NCI-H1092 (cell line): ENCODE results near the gene SLC31A1.
"Not testable (repeated sequence)": the region's sequence is repeated elsewhere in the genome, so short reads cannot be mapped to it uniquely, and the experiment has no call there.

Experiments used
- DNase-seq: peaks from one replicate; lab custom pipeline; 2025; lab: John Stamatoyannopoulos, UW

Gene SLC31A1

DNA sequence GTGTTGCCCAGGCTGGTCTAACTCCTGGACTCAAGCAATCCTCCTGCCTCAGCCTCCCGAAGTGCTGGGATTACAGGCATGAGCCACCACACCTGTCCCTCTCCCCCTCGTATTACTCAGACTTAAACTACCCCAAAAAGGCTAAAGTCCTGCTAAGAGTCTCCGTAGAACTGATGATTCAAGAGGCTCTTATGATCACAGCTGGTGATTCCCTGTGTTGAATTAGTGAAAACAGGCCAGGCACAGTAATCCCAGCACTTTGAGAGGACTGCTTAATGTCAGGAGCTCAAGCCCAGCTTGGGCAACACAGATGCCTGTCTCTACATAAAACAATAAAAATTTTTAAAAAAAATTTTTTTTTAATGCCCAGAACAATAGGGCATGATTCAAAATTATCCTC lies 44.8 kb downstream of the SLC31A1 start:
- no peak for DNase-seq

GRCh38 chr9:113267911-113268566 lies 46.7 kb downstream of the SLC31A1 start:
- no peak for DNase-seq

DNA sequence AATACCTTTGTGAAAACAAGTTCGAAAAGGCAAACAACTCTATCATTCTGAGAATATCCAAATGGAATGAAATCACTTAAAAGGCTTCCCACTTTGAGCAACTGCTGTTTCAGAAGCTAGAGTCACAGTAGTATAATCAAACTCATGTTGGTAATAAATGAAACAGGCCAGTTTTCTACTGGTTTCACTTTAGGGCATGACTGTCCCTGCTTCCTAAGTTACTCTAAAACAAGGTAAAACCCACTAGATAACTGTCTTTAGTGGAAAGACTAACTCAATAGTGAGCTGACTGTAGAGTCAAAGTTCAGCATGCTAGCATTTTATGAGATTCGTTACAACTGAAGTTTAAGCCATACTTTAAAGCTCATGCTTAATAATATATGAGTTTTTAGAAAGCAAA lies 48.0 kb downstream of the SLC31A1 start:
- DNase-seq, result no peak

GRCh38 chr9:113269871-113270270 lies 48.5 kb downstream of the SLC31A1 start:
- no peak for DNase-seq

GRCh38 chr9:113274474-113275156 lies 53.3 kb downstream of the SLC31A1 start:
- peak; percentile 39 for DNase-seq

DNA sequence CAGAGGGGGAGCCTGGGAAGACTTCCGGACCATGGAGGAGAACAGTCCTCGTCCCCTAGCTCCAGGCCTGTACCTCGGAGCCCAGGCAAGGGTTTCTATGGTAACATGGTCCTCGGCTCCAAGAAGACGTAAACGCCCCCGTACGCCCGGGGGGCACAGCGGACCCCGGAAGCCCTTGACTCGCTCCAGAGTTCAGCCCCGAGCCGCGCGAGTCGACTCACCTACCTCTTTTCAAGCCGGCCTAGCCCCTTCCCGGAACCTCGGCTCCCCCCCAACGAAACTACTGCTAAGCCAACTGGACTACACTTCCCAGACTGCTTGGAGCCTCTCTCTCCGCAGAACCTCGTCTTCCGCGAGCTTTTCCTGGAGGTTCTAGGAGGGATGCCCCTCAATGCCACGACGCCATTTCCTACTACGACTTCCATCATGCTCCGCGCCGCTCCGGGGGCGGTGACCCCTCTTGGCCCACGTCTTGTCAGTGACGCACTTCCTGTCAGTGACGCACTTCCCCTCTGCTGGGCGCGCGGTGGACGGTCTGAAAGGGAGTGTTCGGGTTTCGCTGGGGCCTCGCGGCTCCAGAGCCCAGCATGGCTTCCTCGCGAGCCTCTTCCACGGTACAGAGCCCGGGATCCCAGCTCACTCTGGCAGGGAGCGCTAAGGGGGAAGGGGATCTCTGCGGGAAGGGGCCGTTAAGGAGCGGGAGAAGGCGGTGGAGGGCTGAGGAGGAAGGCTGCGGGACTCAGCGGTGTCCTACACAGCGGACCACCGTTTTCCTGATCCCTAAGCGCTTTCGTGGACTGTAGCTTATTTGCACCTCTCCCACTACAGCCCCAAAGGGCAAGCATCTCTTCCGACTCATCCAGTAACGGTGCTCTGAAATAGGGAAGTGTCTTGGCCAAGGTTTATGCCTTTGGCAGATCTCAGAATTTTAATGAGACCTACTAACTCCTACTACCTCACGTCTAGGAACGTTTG lies 54.1 kb downstream of the SLC31A1 start, which contains the start of the genes CDC26 and PRPF4:
Gene CDC26 (minus strand): TSS at position 416 of the 975 bp plus-strand sequence. CDS start 3,065 bp downstream, outside the sequence.
Gene PRPF4 (plus strand): TSS at position 502 of the 975 bp plus-strand sequence. CDS start 86 bp downstream, at position 588.
- DNase-seq, result peak; percentile 98

GRCh38 chr9:113278840-113279239 lies 57.5 kb downstream of the SLC31A1 start:
- DNase-seq, result no peak

DNA sequence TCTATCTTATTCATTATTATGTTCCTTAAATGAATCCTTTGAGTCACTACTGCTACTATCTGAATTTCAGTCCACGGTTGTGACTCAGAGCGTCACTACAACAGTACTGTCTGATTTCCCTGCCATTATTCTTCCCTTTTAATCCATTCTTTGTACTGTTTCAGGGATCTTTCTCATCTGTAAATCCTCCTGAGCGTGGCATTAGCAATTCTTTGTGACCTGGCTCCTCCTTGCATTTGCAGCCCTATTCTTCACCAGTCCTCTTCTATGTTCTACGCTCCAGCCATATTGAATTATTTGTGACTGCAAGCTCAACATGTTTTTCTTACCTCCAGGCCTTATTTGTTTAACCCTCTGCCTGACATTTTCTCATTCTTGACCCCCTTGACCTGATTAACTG lies 60.0 kb downstream of the SLC31A1 start:
- DNase-seq, result no peak

- no peak for DNase-seq
Observed at GRCh38 chr9:113289091-113289490, 67.7 kb downstream of the SLC31A1 start.

- DNase-seq, result no peak
Observed at GRCh38 chr9:113290052-113290607, 68.8 kb downstream of the SLC31A1 start.

GRCh38 chr9:113293285-113293878 lies 72.0 kb downstream of the SLC31A1 start:
- no peak for DNase-seq

DNA sequence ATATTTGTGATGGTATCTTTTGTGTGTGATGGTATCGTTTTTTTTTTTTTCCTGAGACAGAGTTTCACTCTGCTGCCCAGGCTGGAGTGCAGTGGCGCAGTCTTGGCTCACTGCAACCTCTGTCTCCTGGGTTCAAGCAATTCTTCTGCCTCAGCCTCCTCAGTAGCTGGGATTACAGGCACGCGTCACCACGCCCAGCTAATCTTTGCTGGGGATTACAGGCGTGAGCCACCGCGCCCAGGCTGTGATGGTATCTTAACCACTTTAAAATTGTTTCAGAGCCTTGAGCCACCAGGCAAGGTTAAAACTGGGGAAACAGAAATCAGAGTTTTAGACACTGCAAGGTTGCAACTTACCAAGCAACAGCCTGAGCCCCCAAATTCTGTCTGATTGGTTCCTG lies 74.9 kb downstream of the SLC31A1 start:
- DNase-seq, result not testable (repeated sequence)

DNA sequence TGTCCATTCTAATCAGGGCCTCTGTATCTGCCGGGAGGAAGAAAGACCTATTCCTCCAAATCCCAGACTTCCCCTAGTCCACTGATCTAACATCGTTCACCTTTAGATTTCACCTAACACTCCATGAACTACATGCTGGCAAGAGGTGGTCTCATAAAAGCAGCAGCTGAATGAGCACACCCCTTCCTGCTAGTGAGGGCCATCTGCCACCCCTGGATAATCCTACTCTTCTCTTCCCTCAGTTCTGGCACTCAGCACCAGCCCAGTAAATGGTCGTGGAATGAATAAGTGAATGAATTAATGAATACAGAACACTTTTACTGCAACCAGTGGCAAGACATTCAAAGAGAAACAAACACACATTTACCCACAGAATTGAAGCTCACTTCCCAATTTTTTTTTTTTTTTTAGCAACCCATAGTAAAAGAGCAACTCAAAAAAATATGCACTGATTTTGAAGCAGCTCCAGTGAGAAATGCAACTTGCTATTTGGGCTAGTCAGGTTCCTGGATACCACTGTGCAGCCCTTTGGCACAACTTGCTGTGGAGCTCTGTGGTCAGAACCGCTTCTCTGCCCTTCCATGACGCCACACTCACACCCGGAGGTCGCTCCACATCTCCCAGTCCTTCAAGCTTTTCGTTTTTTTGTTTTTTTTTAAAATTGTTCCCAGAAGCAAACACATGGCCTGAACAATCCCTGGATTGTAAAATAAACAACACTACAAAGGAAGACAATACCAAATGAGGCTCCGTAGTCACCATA lies 75.6 kb downstream of the SLC31A1 start:
- no peak for DNase-seq

GRCh38 chr9:113298311-113298710 lies 77.0 kb downstream of the SLC31A1 start:
- DNase-seq, result no peak

DNA sequence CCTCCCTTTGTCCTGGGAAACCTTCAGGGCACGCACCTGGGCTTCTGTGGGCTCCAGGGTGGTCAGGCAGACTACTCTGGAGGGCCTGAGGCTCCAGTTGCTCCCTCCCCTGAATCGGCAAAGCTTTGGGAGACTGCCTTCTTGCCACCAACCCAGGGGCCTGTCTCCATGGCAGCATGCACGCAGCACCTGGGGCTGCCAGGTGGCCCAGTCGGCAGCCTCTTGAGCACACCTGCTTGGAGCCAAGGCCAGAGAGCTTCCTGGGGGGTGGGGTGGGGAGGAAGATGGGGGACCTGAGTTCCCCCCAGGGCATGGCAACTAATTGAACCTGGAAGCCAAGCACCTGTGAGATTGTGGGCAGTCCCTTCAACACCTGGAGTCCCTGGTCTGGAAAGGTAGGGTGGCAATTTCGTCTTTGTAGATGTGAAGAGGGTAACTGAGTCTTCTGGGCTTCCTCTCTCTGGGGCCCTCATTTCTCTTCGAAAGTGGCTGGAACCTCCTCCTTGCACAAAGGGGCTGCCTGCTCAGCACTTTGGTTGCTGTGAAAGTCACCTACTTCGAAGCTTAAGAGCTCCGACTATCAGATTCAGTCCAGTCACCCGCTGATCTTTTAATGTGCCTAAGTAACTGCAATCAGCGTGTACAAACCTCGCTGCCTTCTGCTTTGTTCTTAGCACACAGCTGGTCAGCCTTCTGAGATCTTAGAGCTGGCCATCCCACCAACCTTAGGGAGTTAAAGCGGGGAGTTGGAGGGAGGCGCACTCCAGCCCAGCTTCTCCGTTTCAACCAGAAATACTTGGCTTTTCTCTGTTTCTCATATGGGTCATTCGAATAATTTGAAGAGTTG lies 77.8 kb downstream of the SLC31A1 start:
- DNase-seq, result peak; percentile 44

DNA sequence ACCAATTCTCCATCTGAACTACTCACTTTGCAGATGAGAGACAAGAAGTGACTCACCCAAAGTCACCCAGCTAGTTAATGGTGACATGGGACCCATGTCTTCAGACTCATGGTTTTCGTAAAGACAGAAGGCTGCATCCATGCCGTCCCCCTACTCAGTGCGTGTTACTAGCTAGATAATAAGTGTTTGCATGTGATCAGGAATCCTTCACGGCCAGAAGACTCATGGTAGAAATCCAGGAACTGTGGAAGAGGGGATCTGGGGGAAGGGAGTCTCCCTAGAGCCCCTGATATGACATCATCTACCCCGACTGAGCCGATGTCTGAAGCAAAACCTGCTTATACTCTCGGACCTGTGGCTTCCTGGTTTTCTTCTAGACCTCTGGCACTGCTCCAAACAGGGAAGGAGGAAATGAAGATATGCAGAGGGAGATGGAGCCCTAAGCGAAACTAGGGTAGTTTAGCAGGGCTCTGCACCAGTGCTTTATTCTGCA lies 78.5 kb downstream of the SLC31A1 start:
- no peak for DNase-seq

DNA sequence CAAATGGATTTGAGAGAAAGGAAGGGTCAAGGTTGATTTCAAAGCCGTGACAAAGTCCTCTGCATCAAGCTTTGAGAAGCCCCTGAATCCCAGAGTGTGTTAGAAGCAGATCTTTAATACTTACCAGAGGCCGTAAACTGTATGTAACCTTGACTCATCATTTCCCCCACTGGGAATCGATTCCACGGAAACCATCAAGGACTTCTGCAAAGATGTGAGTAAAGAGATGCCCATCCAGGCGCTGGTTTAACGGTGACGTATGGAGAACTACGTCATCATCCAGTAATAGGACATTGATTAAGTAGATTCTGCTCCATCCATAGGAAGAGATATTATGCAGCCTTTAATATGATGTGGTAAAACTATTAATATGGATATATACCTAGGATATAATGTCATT lies 80.2 kb downstream of the SLC31A1 start:
- no peak for DNase-seq

DNA sequence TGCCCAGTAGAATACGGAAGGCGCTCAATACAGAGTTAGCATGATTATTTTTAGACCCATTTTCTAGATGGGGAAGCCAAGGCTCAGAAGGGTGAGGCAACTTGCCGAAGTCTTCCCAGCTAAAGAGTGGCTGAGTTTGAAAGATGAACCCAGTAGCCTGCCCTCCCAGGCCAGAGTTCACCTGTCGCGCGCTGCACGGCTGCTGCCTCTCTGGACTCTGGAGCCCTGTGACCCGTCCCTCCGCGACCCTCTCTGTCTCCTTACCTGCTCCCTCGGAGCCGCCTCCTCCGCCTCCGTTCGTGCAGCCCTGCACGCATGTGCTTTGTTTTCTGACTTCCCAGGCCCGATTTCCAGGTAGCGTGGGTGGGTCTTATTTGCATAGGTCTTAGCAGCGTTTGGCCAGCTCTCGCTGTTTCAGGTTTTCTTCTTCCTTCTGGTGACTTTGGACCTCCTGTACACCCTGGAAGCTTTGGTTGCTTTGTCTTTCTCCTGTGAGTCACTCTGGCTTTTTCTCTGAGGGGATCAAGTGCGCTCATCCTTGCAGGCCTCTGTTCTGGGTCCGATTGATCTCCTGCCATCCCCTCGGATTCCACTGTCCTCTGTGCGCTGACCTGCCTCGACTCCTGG lies 81.6 kb downstream of the SLC31A1 start, which contains the start of gene RNF183:
Gene RNF183 (minus strand): TSS at position 585 of the 627 bp plus-strand sequence. CDS start 5,192 bp downstream, outside the sequence.
- DNase-seq, result no peak

GRCh38 chr9:113306566-113306965 lies 85.2 kb downstream of the SLC31A1 start:
- DNase-seq, result no peak
